MM.1S (cell line): ENCODE measurements around the gene HHIPL1.

Experiments
- CTCF ChIP-seq: fragments of 300-600 bp; sonication (generic); IDR thresholded peaks from 2 replicates; pipeline ENCODE4 v1.5.1; 2016; ENCODE audit warnings: antibody characterized with exemption, low read length, mixed read lengths
- EZH2 ChIP-seq: fragments of 300-600 bp; sonication (generic); optimal IDR thresholded peaks from 2 replicates; pipeline ENCODE3; 2017; ENCODE audit warnings: low read depth, mild to moderate bottlenecking, antibody characterized with exemption, low read length, mixed read lengths
- EZH2phosphoT487 ChIP-seq: fragments of 300-600 bp; sonication (generic); IDR thresholded peaks from 2 replicates; pipeline ENCODE4 v1.6.1; 2018; ENCODE audit warnings: antibody characterized with exemption, low read length

- no peak for TF ChIP-seq CTCF
- TF ChIP-seq EZH2phosphoT487: no peak
- TF ChIP-seq EZH2: no peak
Observed at GRCh38 chr14:99662846-99663245, 17.9 kb downstream of the HHIPL1 start.
